HL-60 (cell line): Measurements from ENCODE around the gene KCTD16.

ENCODE experiments used
- DNase-seq, 2 experiments: peaks; one replicate each; pipeline ENCODE4 v3.0.0-alpha.2; 2010 to 2020; ENCODE audit warnings: low read depth in 1 of 2, low spot score in 1 of 2
- H3K27ac ChIP-seq: fragments of 250-450 bp; sonication (Bioruptor Pico); replicated peaks from 2 replicates; pipeline ENCODE4 v1.5.1; 2020; ENCODE audit warnings: mild to moderate bottlenecking, moderate library complexity
- H3K27me3 ChIP-seq: fragments of 250-450 bp; sonication (Bioruptor Pico); 2 replicates; pipeline ENCODE4 v1.5.1; 2021; ENCODE audit warnings: mild to moderate bottlenecking, moderate library complexity; ENCODE audit not compliant: insufficient read depth, poor library complexity, severe bottlenecking
- H3K4me3 ChIP-seq: replicated peaks from 2 replicates; pipeline ENCODE4 v1.5.1; 2011; ENCODE audit warnings: mild to moderate bottlenecking, control low read depth, low read length; ENCODE audit not compliant: insufficient read depth
- GABPA ChIP-seq: IDR thresholded peaks from 2 replicates; pipeline ENCODE4 v1.6.1; 2012; ENCODE audit warnings: low read depth
- POLR2AphosphoS5 ChIP-seq: IDR thresholded peaks from 2 replicates; pipeline ENCODE4 v1.6.1; 2012; ENCODE audit warnings: low read depth
- SPI1 ChIP-seq: IDR thresholded peaks from 2 replicates; pipeline ENCODE4 v1.6.1; 2012; ENCODE audit warnings: low read depth, mild to moderate bottlenecking, borderline replicate concordance
- TF ChIP-seq, protein P1 (sequence below): IDR thresholded peaks from 2 replicates; pipeline ENCODE4 v1.6.1; 2012; ENCODE audit warnings: low read depth; ENCODE audit not compliant: insufficient replicate concordance
- TF ChIP-seq, protein P2 (sequence below): IDR thresholded peaks from one replicate; pipeline ENCODE4 v1.5.1; 2011; ENCODE audit warnings: low read length, control low read depth, inconsistent platforms; ENCODE audit not compliant: insufficient read depth

Gene KCTD16

DNA sequence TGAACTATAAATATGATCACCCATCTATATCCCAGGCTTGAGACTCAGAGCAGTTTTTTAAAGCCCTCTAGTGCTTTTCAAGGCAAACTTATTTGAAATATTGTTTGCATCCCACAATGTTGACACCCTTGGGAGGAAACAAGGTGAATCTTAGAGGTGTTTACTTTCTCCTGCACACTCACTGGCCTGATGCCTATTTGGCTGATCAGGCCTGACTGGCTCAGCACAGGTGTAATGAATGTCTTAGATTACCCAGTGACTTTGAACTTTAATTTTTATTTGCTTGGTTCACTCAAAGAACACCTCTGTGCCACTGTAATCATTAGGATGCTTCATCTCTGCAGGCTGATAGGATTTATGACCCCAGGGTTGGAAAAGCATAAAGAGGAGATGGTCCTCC lies 158.3 kb downstream of the KCTD16 start:
- TF ChIP-seq SPI1 (no peak), GABPA (no peak), POLR2AphosphoS5 (no peak)
- TF ChIP-seq, protein P1, sequence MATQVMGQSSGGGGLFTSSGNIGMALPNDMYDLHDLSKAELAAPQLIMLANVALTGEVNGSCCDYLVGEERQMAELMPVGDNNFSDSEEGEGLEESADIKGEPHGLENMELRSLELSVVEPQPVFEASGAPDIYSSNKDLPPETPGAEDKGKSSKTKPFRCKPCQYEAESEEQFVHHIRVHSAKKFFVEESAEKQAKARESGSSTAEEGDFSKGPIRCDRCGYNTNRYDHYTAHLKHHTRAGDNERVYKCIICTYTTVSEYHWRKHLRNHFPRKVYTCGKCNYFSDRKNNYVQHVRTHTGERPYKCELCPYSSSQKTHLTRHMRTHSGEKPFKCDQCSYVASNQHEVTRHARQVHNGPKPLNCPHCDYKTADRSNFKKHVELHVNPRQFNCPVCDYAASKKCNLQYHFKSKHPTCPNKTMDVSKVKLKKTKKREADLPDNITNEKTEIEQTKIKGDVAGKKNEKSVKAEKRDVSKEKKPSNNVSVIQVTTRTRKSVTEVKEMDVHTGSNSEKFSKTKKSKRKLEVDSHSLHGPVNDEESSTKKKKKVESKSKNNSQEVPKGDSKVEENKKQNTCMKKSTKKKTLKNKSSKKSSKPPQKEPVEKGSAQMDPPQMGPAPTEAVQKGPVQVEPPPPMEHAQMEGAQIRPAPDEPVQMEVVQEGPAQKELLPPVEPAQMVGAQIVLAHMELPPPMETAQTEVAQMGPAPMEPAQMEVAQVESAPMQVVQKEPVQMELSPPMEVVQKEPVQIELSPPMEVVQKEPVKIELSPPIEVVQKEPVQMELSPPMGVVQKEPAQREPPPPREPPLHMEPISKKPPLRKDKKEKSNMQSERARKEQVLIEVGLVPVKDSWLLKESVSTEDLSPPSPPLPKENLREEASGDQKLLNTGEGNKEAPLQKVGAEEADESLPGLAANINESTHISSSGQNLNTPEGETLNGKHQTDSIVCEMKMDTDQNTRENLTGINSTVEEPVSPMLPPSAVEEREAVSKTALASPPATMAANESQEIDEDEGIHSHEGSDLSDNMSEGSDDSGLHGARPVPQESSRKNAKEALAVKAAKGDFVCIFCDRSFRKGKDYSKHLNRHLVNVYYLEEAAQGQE: no peak
- TF ChIP-seq, protein P2, sequence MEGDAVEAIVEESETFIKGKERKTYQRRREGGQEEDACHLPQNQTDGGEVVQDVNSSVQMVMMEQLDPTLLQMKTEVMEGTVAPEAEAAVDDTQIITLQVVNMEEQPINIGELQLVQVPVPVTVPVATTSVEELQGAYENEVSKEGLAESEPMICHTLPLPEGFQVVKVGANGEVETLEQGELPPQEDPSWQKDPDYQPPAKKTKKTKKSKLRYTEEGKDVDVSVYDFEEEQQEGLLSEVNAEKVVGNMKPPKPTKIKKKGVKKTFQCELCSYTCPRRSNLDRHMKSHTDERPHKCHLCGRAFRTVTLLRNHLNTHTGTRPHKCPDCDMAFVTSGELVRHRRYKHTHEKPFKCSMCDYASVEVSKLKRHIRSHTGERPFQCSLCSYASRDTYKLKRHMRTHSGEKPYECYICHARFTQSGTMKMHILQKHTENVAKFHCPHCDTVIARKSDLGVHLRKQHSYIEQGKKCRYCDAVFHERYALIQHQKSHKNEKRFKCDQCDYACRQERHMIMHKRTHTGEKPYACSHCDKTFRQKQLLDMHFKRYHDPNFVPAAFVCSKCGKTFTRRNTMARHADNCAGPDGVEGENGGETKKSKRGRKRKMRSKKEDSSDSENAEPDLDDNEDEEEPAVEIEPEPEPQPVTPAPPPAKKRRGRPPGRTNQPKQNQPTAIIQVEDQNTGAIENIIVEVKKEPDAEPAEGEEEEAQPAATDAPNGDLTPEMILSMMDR: no peak
- Histone ChIP-seq H3K27me3 (no peaks in the 10 kb centered on the region), H3K27ac (no peak overlapping the region), H3K4me3 (no peak overlapping the region)
- DNase-seq: no peak

DNA sequence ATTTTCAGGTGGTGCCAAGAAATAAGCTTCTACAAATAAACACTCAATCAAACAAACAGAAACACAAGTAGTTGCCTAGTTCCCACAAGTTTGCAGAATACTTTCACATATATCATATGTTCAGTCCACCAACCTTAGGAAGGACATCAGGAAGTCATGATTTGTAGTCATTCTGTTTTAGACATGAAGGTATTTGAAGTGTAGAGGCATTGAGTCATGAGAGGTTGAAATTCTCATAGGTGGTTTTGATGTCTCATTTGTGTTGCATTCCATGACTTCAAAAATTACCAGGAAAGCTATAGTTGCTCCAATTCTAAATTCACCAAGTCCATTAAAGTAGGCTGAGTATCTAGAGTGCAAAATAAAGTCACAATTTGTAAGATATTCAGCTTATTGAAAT lies 159.0 kb downstream of the KCTD16 start:
- TF ChIP-seq GABPA: no peak
- TF ChIP-seq, protein P1: no peak
- TF ChIP-seq POLR2AphosphoS5: no peak
- TF ChIP-seq, protein P2: no peak
- no peak for TF ChIP-seq SPI1
- no peak for DNase-seq
- Histone ChIP-seq H3K27ac (no peak overlapping the region), H3K27me3 (no peaks in the 10 kb centered on the region), H3K4me3 (no peak overlapping the region)

DNA sequence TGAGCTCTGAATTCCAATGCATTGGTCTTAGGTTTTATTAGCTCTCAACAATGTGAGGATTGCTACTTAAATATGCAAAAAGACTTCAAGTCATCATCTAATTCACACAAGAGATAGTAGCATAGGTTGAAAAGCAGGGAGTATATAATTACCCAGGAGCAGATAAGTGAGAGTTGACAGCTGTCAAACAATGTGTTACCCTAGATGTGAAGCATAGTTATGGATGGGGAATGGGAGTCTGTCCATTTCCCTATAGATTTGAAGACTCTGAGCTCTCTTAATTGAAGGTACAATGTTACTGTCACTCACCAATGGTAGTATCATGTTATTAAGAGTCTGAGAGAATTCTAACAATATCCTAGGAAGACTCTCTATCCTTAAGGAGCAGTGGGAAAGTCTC lies 160.7 kb downstream of the KCTD16 start:
- Histone ChIP-seq H3K27me3 (no peaks in the 10 kb centered on the region), H3K27ac (no peak overlapping the region), H3K4me3 (no peak overlapping the region)
- no peak for DNase-seq
- TF ChIP-seq GABPA (no peak), SPI1 (no peak), POLR2AphosphoS5 (no peak)
- TF ChIP-seq, protein P2: no peak
- TF ChIP-seq, protein P1: no peak
